ENCODE measurements around the gene SPEF1.

SPEF1 gene

DNA sequence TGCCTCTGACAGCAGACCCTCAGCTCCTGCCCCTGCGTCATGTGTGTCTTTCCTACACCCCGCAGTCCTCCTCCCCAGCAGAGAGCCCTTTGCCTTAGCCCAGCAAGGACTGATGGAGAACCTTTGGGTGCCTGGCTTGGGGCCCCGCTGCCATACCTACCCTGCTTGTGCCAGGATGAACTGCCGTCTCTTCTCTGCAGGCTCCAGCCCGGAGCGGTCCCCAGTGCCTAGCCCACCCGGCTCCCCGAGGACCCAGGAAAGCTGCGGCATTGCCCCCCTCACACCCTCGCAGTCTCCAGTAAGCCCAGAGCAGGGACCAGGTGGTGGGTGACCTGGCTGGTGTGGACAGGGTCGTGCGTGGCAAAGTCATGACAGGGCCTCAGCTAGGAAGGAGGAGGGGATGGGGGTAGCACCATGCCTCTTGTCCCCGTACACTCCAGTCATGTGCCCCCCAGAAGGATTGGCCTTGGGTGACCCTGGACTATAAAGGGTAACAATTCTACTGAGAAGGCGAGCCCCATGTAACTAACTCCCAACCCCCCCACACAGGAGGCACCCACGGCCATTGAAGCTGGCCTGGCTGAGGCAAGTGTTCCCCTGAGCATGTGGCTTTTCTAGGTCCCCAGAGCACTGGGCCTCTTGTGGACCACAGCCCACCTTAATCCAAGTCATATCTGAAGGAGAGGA, 40.5 kb downstream of the SPEF1 start:
- Histone ChIP-seq H3K18ac (ENCODE audit: low read length) (no peak overlapping the region), H3K23ac (ENCODE audit: low read depth, low read length, poor library complexity) (peak overlapping the region; percentile 47), H3K4me1 (ENCODE audit: control insufficient read depth in 2 of 2, insufficient read depth in 1 of 2, low read depth in 1 of 2, low read length in 2 of 2) (peaks cover 12 to 19% of the 10 kb centered on the region in 2 donors), H3K14ac (ENCODE audit: low read length) (peak overlapping the region; percentile 82), H3K4me2 (ENCODE audit: insufficient read depth, low read length, poor library complexity, severe bottlenecking) (no peak overlapping the region), H2BK5ac (ENCODE audit: low read length) (no peak overlapping the region), H3K9ac (ENCODE audit: low read depth, low read length, poor library complexity) (peak overlapping the region; percentile 63), H3K4ac (ENCODE audit: low read length) (no peak overlapping the region), H3K79me1 (ENCODE audit: low read depth, low read length) (no peaks in the 10 kb centered on the region), H3K27me3 (ENCODE audit: control insufficient read depth in 3 of 3, insufficient read depth in 3 of 3, low read depth in 1 of 3, low read length in 3 of 3) (peaks cover 2 to 19% (median 19%) of the 10 kb centered on the region in 3 experiments), H3K36me3 (replicated peaks in 1 of 2; ENCODE audit: control insufficient read depth in 2 of 2, insufficient read depth in 2 of 2, low read length in 2 of 2) (no peaks in the 10 kb centered on the region), H2BK12ac (ENCODE audit: low read length) (no peak overlapping the region), H3K9me3 (replicated peaks in 1 of 2; ENCODE audit: control insufficient read depth in 2 of 2, insufficient read depth in 1 of 2, low read depth in 1 of 2, low read length in 2 of 2) (peaks cover 0 to 2% of the 10 kb centered on the region in 2 donors), H4K91ac (ENCODE audit: low read depth, low read length, poor library complexity) (no peak overlapping the region), H2AFZ (ENCODE audit: low read length) (peak overlapping the region; percentile 86), H2AK5ac (ENCODE audit: low read depth, low read length) (peak overlapping the region; percentile 29), H2BK120ac (ENCODE audit: low read depth, low read length) (peak overlapping the region; percentile 39), H4K8ac (ENCODE audit: low read depth, low read length) (no peak overlapping the region), H2BK15ac (ENCODE audit: low read length) (peak overlapping the region; percentile 40), H3K27ac (replicated peaks; ENCODE audit: low read length) (no peak overlapping the region), H3K4me3 (ENCODE audit: low read length in 2 of 2) (peak overlapping the region in 1 of 2 donors; percentile 28)
- WGBS, 2 donors (ENCODE audit: extremely low coverage in 2 of 2, insufficient read length in 2 of 2, insufficient replicate concordance in 1 of 2): no CpG with 5 or more reads among the region's 15 CpGs
- DNase-seq (ENCODE audit: low spot score): no peak

- Histone ChIP-seq H3K9ac (ENCODE audit: low read depth, low read length, poor library complexity) (peak overlapping the region; percentile 31), H3K14ac (ENCODE audit: low read length) (no peak overlapping the region), H2AFZ (ENCODE audit: low read length) (peak overlapping the region; percentile 86), H2BK12ac (ENCODE audit: low read length) (no peak overlapping the region), H3K4me3 (ENCODE audit: low read length in 2 of 2) (no peak overlapping the region), H3K79me1 (ENCODE audit: low read depth, low read length) (no peaks in the 10 kb centered on the region), H3K36me3 (replicated peaks in 1 of 2; ENCODE audit: control insufficient read depth in 2 of 2, insufficient read depth in 2 of 2, low read length in 2 of 2) (no peaks in the 10 kb centered on the region), H3K27me3 (ENCODE audit: control insufficient read depth in 3 of 3, insufficient read depth in 3 of 3, low read depth in 1 of 3, low read length in 3 of 3) (peaks cover 0 to 15% (median 11%) of the 10 kb centered on the region in 3 experiments), H3K4me1 (ENCODE audit: control insufficient read depth in 2 of 2, insufficient read depth in 1 of 2, low read depth in 1 of 2, low read length in 2 of 2) (peaks cover 6 to 19% of the 10 kb centered on the region in 2 donors), H2AK5ac (ENCODE audit: low read depth, low read length) (peak overlapping the region; percentile 70), H4K8ac (ENCODE audit: low read depth, low read length) (no peak overlapping the region), H3K4me2 (ENCODE audit: insufficient read depth, low read length, poor library complexity, severe bottlenecking) (no peak overlapping the region), H2BK5ac (ENCODE audit: low read length) (no peak overlapping the region), H2BK15ac (ENCODE audit: low read length) (peak overlapping the region; percentile 13), H2BK120ac (ENCODE audit: low read depth, low read length) (peak overlapping the region; percentile 19), H3K23ac (ENCODE audit: low read depth, low read length, poor library complexity) (no peak overlapping the region), H3K27ac (replicated peaks; ENCODE audit: low read length) (no peak overlapping the region), H4K91ac (ENCODE audit: low read depth, low read length, poor library complexity) (no peak overlapping the region), H3K4ac (ENCODE audit: low read length) (peak overlapping the region; percentile 79), H3K18ac (ENCODE audit: low read length) (peak overlapping the region; percentile 92), H3K9me3 (replicated peaks in 1 of 2; ENCODE audit: control insufficient read depth in 2 of 2, insufficient read depth in 1 of 2, low read depth in 1 of 2, low read length in 2 of 2) (no peaks in the 10 kb centered on the region)
- WGBS, 2 donors (ENCODE audit: extremely low coverage in 2 of 2, insufficient read length in 2 of 2, insufficient replicate concordance in 1 of 2): no CpG with 5 or more reads among the region's 7 CpGs
- no peak for DNase-seq (ENCODE audit: low spot score)
These were observed 41.3 kb downstream of the SPEF1 start for GRCh38 chr20:3739926-3740451.

GRCh38 chr20:3739054-3739925, 42.0 kb downstream of the SPEF1 start:
- Histone ChIP-seq H3K27me3 (ENCODE audit: control insufficient read depth in 3 of 3, insufficient read depth in 3 of 3, low read depth in 1 of 3, low read length in 3 of 3) (peaks cover 0 to 9% (median 4%) of the 10 kb centered on the region in 3 experiments), H3K4ac (ENCODE audit: low read length) (peak overlapping the region; percentile 79), H3K4me1 (ENCODE audit: control insufficient read depth in 2 of 2, insufficient read depth in 1 of 2, low read depth in 1 of 2, low read length in 2 of 2) (peaks cover 6 to 19% of the 10 kb centered on the region in 2 donors), H2AFZ (ENCODE audit: low read length) (peak overlapping the region; percentile 86), H2BK120ac (ENCODE audit: low read depth, low read length) (peak overlapping the region; percentile 30), H4K8ac (ENCODE audit: low read depth, low read length) (no peak overlapping the region), H4K91ac (ENCODE audit: low read depth, low read length, poor library complexity) (peak overlapping the region; percentile 50), H3K36me3 (replicated peaks in 1 of 2; ENCODE audit: control insufficient read depth in 2 of 2, insufficient read depth in 2 of 2, low read length in 2 of 2) (no peaks in the 10 kb centered on the region), H3K18ac (ENCODE audit: low read length) (peak overlapping the region; percentile 92), H3K14ac (ENCODE audit: low read length) (no peak overlapping the region), H3K23ac (ENCODE audit: low read depth, low read length, poor library complexity) (no peak overlapping the region), H3K9me3 (replicated peaks in 1 of 2; ENCODE audit: control insufficient read depth in 2 of 2, insufficient read depth in 1 of 2, low read depth in 1 of 2, low read length in 2 of 2) (no peaks in the 10 kb centered on the region), H3K27ac (replicated peaks; ENCODE audit: low read length) (no peak overlapping the region), H2BK12ac (ENCODE audit: low read length) (no peak overlapping the region), H2AK5ac (ENCODE audit: low read depth, low read length) (peak overlapping the region; percentile 70), H3K79me1 (ENCODE audit: low read depth, low read length) (no peaks in the 10 kb centered on the region), H3K9ac (ENCODE audit: low read depth, low read length, poor library complexity) (peak overlapping the region; percentile 47), H2BK15ac (ENCODE audit: low read length) (peak overlapping the region; percentile 13), H3K4me3 (ENCODE audit: low read length in 2 of 2) (no peak overlapping the region), H3K4me2 (ENCODE audit: insufficient read depth, low read length, poor library complexity, severe bottlenecking) (no peak overlapping the region), H2BK5ac (ENCODE audit: low read length) (no peak overlapping the region)
- no peak for DNase-seq (ENCODE audit: low spot score)
- WGBS, 2 donors (ENCODE audit: extremely low coverage in 2 of 2, insufficient read length in 2 of 2, insufficient replicate concordance in 1 of 2): no CpG with 5 or more reads among the region's 19 CpGs
